Panc1 (cell line): ENCODE measurements around the gene NCK2.

Experiments used
- POLR2AphosphoS5 ChIP-seq: IDR thresholded peaks from 2 replicates; pipeline ENCODE4 v1.6.1; 2012; ENCODE audit warnings: mild to moderate bottlenecking, low read depth, low read length, moderate library complexity
- TCF7L2 ChIP-seq: IDR thresholded peaks from 2 replicates; pipeline ENCODE4 v1.6.1; 2011; ENCODE audit warnings: mild to moderate bottlenecking, low read depth, low read length, inconsistent platforms
- TF ChIP-seq, protein P1 (sequence below): fragments of 450-650 bp; IDR thresholded peaks from 2 replicates; pipeline ENCODE4 v1.5.1; 2017; ENCODE audit warnings: mild to moderate bottlenecking
- TF ChIP-seq, protein P2 (sequence below), 2 experiments: IDR thresholded peaks; 2 replicates each; pipeline ENCODE4 v1.6.1; 2011 to 2012; ENCODE audit warnings: low read depth in 2 of 2, control low read depth in 1 of 2, low read length in 1 of 2, mild to moderate bottlenecking in 1 of 2, moderate library complexity in 1 of 2; ENCODE audit not compliant: insufficient read depth in 1 of 2

GRCh38 chr2:105815401-105815800, 70.7 kb downstream of the NCK2 start:
- TF ChIP-seq POLR2AphosphoS5, result no peak
- TF ChIP-seq, protein P1, sequence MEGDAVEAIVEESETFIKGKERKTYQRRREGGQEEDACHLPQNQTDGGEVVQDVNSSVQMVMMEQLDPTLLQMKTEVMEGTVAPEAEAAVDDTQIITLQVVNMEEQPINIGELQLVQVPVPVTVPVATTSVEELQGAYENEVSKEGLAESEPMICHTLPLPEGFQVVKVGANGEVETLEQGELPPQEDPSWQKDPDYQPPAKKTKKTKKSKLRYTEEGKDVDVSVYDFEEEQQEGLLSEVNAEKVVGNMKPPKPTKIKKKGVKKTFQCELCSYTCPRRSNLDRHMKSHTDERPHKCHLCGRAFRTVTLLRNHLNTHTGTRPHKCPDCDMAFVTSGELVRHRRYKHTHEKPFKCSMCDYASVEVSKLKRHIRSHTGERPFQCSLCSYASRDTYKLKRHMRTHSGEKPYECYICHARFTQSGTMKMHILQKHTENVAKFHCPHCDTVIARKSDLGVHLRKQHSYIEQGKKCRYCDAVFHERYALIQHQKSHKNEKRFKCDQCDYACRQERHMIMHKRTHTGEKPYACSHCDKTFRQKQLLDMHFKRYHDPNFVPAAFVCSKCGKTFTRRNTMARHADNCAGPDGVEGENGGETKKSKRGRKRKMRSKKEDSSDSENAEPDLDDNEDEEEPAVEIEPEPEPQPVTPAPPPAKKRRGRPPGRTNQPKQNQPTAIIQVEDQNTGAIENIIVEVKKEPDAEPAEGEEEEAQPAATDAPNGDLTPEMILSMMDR, result no peak
- TF ChIP-seq, protein P2, sequence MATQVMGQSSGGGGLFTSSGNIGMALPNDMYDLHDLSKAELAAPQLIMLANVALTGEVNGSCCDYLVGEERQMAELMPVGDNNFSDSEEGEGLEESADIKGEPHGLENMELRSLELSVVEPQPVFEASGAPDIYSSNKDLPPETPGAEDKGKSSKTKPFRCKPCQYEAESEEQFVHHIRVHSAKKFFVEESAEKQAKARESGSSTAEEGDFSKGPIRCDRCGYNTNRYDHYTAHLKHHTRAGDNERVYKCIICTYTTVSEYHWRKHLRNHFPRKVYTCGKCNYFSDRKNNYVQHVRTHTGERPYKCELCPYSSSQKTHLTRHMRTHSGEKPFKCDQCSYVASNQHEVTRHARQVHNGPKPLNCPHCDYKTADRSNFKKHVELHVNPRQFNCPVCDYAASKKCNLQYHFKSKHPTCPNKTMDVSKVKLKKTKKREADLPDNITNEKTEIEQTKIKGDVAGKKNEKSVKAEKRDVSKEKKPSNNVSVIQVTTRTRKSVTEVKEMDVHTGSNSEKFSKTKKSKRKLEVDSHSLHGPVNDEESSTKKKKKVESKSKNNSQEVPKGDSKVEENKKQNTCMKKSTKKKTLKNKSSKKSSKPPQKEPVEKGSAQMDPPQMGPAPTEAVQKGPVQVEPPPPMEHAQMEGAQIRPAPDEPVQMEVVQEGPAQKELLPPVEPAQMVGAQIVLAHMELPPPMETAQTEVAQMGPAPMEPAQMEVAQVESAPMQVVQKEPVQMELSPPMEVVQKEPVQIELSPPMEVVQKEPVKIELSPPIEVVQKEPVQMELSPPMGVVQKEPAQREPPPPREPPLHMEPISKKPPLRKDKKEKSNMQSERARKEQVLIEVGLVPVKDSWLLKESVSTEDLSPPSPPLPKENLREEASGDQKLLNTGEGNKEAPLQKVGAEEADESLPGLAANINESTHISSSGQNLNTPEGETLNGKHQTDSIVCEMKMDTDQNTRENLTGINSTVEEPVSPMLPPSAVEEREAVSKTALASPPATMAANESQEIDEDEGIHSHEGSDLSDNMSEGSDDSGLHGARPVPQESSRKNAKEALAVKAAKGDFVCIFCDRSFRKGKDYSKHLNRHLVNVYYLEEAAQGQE (IDR thresholded peaks at IDR 0.05; ENCODE audit: insufficient read depth in 1 of 2, low read depth in 2 of 2, low read length in 1 of 2), result no peak
- no peak for TF ChIP-seq TCF7L2
